ENCODE data around the gene PTBP2.

DNA sequence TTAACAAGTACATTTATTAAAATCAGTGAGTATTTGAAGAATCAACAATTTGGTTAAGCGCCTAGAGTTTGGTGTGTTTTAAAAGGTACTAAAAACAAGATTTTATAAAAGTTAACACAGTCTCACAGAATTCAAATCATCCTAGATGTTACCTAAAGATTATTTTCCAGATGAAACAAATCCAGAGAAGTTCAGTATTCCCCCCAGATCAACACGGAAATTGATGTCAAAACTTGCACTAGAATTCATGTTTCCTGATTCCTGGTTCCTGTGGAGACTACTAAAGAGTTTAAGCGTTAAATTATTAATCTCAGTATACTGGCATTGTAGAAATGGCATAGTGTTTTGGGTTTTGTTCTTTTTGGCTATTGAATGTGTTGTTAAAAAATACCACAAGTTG lies 1.4 kb downstream of the PTBP2 start:
- no peak for TF ChIP-seq POLR2AphosphoS5 (IDR thresholded peaks at IDR 0.05)
- TF ChIP-seq, protein P1, sequence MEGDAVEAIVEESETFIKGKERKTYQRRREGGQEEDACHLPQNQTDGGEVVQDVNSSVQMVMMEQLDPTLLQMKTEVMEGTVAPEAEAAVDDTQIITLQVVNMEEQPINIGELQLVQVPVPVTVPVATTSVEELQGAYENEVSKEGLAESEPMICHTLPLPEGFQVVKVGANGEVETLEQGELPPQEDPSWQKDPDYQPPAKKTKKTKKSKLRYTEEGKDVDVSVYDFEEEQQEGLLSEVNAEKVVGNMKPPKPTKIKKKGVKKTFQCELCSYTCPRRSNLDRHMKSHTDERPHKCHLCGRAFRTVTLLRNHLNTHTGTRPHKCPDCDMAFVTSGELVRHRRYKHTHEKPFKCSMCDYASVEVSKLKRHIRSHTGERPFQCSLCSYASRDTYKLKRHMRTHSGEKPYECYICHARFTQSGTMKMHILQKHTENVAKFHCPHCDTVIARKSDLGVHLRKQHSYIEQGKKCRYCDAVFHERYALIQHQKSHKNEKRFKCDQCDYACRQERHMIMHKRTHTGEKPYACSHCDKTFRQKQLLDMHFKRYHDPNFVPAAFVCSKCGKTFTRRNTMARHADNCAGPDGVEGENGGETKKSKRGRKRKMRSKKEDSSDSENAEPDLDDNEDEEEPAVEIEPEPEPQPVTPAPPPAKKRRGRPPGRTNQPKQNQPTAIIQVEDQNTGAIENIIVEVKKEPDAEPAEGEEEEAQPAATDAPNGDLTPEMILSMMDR (IDR thresholded peaks at IDR 0.05), result no peak
- no peak for TF ChIP-seq POLR2A (IDR thresholded peaks at IDR 0.05)

All from stomach (tissue), 4 donors.